ENCODE measurements around the gene TRMT112. TPM values are rescaled to one million over a fixed set of nuclear protein-coding genes. Genes with fewer than 3 reads are reported as not detected.

Gene TRMT112
- total RNA-seq, 1 experiment from 2014 or later = 341 TPM

GRCh38 chr11:64285885-64286800 lies 31.2 kb downstream of the TRMT112 start:
- H3K36me3 ChIP-seq (ENCODE audit: control insufficient read depth, insufficient read depth, low read length) = no peaks in the 10 kb centered on the region; the same call in 1 of the 2 replicates
- ATAC-seq (peak; percentile 9; the same call in 1 of the 2 replicates), DNase-seq (ENCODE audit: low read depth, low spot score) (no peak)
- H3K9me3 ChIP-seq (ENCODE audit: control insufficient read depth, insufficient read depth, low read depth, low read length) = no peaks in the 10 kb centered on the region
- no TSS peak for BruUV-seq (replicated peaks)
- intact Hi-C loops (cut with micrococcal nuclease; ENCODE audit: unreplicated experiment) (no loop called here), in situ Hi-C loops (cut with HindIII; ENCODE audit: low pct_unique_long_range_greater_than_20kb, low sequenced_read_pairs) (no loop called here)
- ChIA-PET CTCF (interaction anchor here (0.6 to 1.0 kb wide), 4 partner anchors 15 to 32 kb away, joined by 3 to 20 read pairs (median 5); partner anchors contain the start of gene PRDX5), POLR2A (interaction anchor here (0.7 to 1.5 kb wide), 2 partner anchors 17 to 32 kb away, joined by 5 to 10 read pairs; partner anchors contain the start of gene PRDX5)
- TF ChIP-seq, protein P1, sequence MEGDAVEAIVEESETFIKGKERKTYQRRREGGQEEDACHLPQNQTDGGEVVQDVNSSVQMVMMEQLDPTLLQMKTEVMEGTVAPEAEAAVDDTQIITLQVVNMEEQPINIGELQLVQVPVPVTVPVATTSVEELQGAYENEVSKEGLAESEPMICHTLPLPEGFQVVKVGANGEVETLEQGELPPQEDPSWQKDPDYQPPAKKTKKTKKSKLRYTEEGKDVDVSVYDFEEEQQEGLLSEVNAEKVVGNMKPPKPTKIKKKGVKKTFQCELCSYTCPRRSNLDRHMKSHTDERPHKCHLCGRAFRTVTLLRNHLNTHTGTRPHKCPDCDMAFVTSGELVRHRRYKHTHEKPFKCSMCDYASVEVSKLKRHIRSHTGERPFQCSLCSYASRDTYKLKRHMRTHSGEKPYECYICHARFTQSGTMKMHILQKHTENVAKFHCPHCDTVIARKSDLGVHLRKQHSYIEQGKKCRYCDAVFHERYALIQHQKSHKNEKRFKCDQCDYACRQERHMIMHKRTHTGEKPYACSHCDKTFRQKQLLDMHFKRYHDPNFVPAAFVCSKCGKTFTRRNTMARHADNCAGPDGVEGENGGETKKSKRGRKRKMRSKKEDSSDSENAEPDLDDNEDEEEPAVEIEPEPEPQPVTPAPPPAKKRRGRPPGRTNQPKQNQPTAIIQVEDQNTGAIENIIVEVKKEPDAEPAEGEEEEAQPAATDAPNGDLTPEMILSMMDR (IDR thresholded peaks at IDR 0.05) = no peak; the same call in 1 of the 2 replicates
- TF ChIP-seq POLR2AphosphoS5 (IDR thresholded peaks at IDR 0.05; ENCODE audit: low read depth, low read length) (no peak; the same call in 1 of the 2 replicates), SIN3A (IDR thresholded peaks at IDR 0.05; ENCODE audit: borderline replicate concordance, insufficient read depth, low read depth, low read length) (no peak)
- TF ChIP-seq, protein P2, sequence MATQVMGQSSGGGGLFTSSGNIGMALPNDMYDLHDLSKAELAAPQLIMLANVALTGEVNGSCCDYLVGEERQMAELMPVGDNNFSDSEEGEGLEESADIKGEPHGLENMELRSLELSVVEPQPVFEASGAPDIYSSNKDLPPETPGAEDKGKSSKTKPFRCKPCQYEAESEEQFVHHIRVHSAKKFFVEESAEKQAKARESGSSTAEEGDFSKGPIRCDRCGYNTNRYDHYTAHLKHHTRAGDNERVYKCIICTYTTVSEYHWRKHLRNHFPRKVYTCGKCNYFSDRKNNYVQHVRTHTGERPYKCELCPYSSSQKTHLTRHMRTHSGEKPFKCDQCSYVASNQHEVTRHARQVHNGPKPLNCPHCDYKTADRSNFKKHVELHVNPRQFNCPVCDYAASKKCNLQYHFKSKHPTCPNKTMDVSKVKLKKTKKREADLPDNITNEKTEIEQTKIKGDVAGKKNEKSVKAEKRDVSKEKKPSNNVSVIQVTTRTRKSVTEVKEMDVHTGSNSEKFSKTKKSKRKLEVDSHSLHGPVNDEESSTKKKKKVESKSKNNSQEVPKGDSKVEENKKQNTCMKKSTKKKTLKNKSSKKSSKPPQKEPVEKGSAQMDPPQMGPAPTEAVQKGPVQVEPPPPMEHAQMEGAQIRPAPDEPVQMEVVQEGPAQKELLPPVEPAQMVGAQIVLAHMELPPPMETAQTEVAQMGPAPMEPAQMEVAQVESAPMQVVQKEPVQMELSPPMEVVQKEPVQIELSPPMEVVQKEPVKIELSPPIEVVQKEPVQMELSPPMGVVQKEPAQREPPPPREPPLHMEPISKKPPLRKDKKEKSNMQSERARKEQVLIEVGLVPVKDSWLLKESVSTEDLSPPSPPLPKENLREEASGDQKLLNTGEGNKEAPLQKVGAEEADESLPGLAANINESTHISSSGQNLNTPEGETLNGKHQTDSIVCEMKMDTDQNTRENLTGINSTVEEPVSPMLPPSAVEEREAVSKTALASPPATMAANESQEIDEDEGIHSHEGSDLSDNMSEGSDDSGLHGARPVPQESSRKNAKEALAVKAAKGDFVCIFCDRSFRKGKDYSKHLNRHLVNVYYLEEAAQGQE (IDR thresholded peaks at IDR 0.05; ENCODE audit: insufficient read depth in 1 of 2, low read depth in 2 of 2, low read length in 1 of 2) = no peak
- H3K4me1 ChIP-seq (ENCODE audit: control insufficient read depth, insufficient read depth, low read length) = peaks cover 28% of the 10 kb centered on the region
- H3K4me3 ChIP-seq (ENCODE audit: low read depth in 2 of 2, low read length in 2 of 2) = peak overlapping the region; percentile 57 to 98
- peak overlapping the region; percentile 82 for H3K27ac ChIP-seq (ENCODE audit: low read length)
- H3K27me3 ChIP-seq (ENCODE audit: control insufficient read depth, insufficient read depth, low read length) = no peaks in the 10 kb centered on the region

GRCh38 chr11:64284962-64285884 lies 32.1 kb downstream of the TRMT112 start, which contains the start of gene GPR137:
TSS of gene GPR137 (plus strand) at chr11:64285848. CDS start at chr11:64286525, 677 bp downstream.
- TSS peak; percentile 85 for BruUV-seq (replicated peaks)
- in situ Hi-C loops (cut with HindIII; ENCODE audit: low pct_unique_long_range_greater_than_20kb, low sequenced_read_pairs) (no loop called here), intact Hi-C loops (cut with micrococcal nuclease; ENCODE audit: unreplicated experiment) (no loop called here)
- DNase-seq (ENCODE audit: low read depth, low spot score) (no peak), ATAC-seq (peak; percentile 74)
- H3K36me3 ChIP-seq (ENCODE audit: control insufficient read depth, insufficient read depth, low read length) = no peaks in the 10 kb centered on the region; the same call in 1 of the 2 replicates
- TF ChIP-seq POLR2AphosphoS5 (IDR thresholded peaks at IDR 0.05; ENCODE audit: low read depth, low read length) = peak; percentile 64
- peak; percentile 82; the same call in 1 of the 2 replicates for TF ChIP-seq SIN3A (IDR thresholded peaks at IDR 0.05; ENCODE audit: borderline replicate concordance, insufficient read depth, low read depth, low read length)
- no peak; the same call in 1 of the 2 replicates for TF ChIP-seq TCF7L2 (IDR thresholded peaks at IDR 0.05; ENCODE audit: low read depth, low read length)
- peaks cover 25% of the 10 kb centered on the region for H3K4me1 ChIP-seq (ENCODE audit: control insufficient read depth, insufficient read depth, low read length)
- no peaks in the 10 kb centered on the region for H3K27me3 ChIP-seq (ENCODE audit: control insufficient read depth, insufficient read depth, low read length)
- H3K27ac ChIP-seq (ENCODE audit: low read length) = peak within 1 kb of the TSS; percentile 83
- POLR2A ChIA-PET = interaction anchor here (0.5 to 1.5 kb wide), 4 partner anchors 9 to 32 kb away, joined by 3 to 10 read pairs (median 4); partner anchors contain the start of genes ESRRA, PRDX5 and TRMT112
- H3K9me3 ChIP-seq (ENCODE audit: control insufficient read depth, insufficient read depth, low read depth, low read length) = no peaks in the 10 kb centered on the region
- CTCF ChIA-PET = interaction anchor here (0.6 to 1.5 kb wide), 6 partner anchors 16 to 33 kb away, joined by 3 to 20 read pairs (median 4); partner anchors contain the start of gene PRDX5
- peak within 1 kb of the TSS; percentile 57 to 98 for H3K4me3 ChIP-seq (ENCODE audit: low read depth in 2 of 2, low read length in 2 of 2)
